GM12874 (cell line): Measurements from ENCODE around the gene ATP8B3.

ENCODE experiments used
- CTCF ChIP-seq: IDR thresholded peaks from 2 replicates; pipeline ENCODE4 v1.5.1; 2011; ENCODE audit warnings: low read depth, mild to moderate bottlenecking, control low read depth, low read length, moderate library complexity; ENCODE audit not compliant: insufficient read depth

Gene ATP8B3

GRCh38 chr19:1783354-1783753 lies 28.7 kb downstream of the ATP8B3 start:
- TF ChIP-seq CTCF: no peak

GRCh38 chr19:1782521-1782920 lies 29.6 kb downstream of the ATP8B3 start:
- TF ChIP-seq CTCF: no peak

GRCh38 chr19:1780272-1780958 lies 31.7 kb downstream of the ATP8B3 start:
- no peak for TF ChIP-seq CTCF

GRCh38 chr19:1779574-1779973 lies 32.5 kb downstream of the ATP8B3 start:
- TF ChIP-seq CTCF: no peak

GRCh38 chr19:1777149-1777548 lies 34.9 kb downstream of the ATP8B3 start:
- TF ChIP-seq CTCF: no peak

- TF ChIP-seq CTCF: no peak
Observed at GRCh38 chr19:1776606-1777147, 35.4 kb downstream of the ATP8B3 start.

GRCh38 chr19:1775951-1776605 lies 36.0 kb downstream of the ATP8B3 start:
- TF ChIP-seq CTCF: no peak
